ENCODE data around the gene FAM149A.

GRCh38 chr4:186158021-186158813, 53.7 kb downstream of the FAM149A start:
- TF ChIP-seq CTCF (IDR thresholded peaks at IDR 0.05) (no peak), BCL3 (IDR thresholded peaks at IDR 0.05) (no peak), HMGXB4 (CRISPR knock-in tag; IDR thresholded peaks at IDR 0.05; ENCODE audit: borderline replicate concordance) (no peak), ZNF302 (CRISPR knock-in tag; IDR thresholded peaks at IDR 0.05) (no peak), HOXA7 (CRISPR knock-in tag; IDR thresholded peaks at IDR 0.05) (no peak), JUNB (IDR thresholded peaks at IDR 0.05) (no peak), POLR2A (IDR thresholded peaks at IDR 0.05; ENCODE audit: low read length) (no peak), USF2 (IDR thresholded peaks at IDR 0.05) (no peak), EP300 (IDR thresholded peaks at IDR 0.05) (no peak), HOXB5 (CRISPR knock-in tag; IDR thresholded peaks at IDR 0.05) (no peak), FOSL2 (IDR thresholded peaks at IDR 0.05) (no peak), FOSL2 (CRISPR knock-in tag; IDR thresholded peaks at IDR 0.05) (no peak)

Measured in A549 (cell line).